ENCODE results near the gene DMPK.

The DMPK gene

DNA sequence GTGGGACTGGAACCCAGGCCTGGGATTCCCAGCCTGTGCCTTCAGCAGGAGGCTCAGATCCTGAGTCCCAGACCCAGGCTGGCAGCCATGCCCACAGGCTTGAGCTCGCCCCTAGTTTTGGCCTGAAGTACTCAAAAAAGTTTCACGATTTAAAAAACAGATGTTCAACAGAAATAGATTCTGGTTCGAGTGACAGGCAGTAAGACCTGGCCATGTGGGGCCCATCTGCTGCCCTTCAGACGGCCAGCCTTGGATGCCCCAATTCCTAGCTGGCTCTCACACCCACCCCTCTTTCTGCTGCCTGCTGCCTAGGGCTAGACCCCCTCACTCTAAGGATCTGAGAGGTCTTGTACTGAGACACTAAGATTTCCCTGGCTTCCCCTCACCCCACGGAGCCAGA is 2.8 kb upstream of the DMPK start:
- no peak for DNase-seq

GRCh38 chr19:45784096-45784495 is 1.8 kb upstream of the DMPK start:
- DNase-seq: no peak

DNA sequence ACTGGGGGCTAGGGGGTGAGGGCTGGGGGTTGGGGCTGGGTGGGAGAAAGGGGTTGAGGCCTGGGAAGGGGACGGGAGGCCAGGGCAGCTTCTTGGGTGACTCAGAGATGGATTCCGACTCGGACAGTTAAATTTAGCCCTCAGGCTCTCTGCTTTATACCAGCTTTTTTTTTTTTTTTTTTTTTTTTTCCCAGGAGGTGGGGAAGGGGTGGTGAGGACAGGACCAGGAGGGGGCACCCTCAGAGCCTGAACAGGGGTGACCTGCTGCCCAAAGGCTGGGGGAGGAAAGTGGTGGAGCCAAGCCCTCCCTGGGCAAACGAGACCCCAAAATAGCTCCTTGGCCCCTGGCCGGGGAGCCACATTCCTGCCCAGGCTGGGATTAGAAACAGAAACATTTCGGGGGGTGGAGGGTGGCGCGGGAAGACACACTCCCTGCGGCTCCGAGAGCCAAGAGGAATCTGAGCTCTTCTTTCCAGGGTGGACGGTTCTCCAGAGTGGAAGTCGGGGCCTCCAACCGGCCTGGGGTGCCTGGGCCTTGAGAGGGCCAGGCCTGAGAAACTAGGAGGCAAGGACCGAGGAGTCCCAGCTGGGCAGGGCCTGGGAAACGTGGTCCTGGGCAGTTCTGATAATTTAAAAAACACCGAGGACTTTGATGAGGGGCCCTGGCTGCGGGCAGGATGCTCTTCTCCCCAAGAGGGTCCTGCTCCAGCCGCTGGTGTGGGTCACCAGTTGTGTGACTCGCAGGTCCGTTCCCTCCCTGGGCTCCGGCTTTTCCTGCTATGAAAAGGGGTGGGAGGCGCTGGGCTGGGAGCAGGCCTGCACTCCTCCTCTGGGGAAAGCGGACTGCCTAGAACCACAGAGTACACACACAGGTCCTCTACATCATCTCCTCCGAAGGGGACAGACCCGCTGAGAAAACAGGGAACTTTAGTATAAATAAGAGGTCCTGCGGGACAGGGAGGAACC is 813 bp upstream of the DMPK start:
- DNase-seq: no peak

GRCh38 chr19:45781214-45782161 is 802 bp downstream of the DMPK start:
- DNase-seq: no peak

DNA sequence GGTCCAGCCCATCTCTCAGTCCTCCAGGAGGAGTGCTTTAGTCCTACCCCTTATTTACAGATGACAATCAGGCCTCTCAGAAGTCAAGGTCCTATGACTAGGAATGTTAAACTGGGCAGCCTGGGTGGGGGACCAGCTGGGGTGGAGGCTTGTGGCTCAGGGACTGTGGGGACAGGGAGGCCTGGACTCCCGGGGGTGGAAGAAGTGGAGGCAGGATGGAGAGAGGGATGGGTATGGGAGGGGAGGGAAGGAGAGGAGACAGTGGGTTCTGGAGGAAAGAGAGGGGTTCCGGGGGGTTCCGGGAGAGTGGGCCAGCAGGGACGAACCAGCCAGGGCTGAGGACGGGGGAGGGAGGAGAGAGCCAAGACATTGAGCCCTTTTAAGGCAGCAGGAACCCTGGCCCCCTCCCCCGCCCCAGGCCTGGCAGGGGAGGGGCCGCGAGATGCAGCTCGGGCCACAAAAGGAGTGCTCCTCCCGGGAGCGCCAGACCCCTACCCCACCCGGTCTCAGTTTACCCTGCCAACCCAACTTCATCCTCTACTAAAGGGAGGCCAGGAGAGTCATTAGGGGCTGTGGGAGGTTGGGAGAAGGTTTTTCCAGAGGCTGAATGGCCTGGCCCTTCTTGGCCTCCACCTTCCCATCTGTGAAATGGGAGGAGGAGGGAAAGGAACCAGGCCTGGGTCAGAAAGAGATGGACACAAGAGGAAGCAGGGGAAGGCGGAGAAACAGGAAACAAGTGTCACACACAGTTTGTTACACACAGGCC is 1.7 kb downstream of the DMPK start:
- DNase-seq: no peak

DNA sequence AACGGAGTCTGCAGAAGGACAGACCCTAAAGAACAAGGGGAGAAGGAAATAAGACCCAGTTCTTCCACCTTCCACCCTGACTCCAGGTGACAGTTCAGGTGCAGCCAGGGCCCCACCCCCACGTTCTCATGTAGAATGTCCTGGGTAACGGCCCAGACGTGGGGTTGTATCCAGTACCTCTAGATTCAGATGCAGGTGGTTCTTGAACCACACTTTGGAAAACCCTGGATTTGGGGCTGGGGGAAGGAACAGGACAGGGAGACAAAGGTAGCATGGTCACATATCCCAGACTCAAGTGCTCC is 2.2 kb downstream of the DMPK start:
- no peak for DNase-seq

- peak; percentile 90 to 97 for DNase-seq
These were observed 2.8 kb downstream of the DMPK start for GRCh38 chr19:45779231-45780145.

DNA sequence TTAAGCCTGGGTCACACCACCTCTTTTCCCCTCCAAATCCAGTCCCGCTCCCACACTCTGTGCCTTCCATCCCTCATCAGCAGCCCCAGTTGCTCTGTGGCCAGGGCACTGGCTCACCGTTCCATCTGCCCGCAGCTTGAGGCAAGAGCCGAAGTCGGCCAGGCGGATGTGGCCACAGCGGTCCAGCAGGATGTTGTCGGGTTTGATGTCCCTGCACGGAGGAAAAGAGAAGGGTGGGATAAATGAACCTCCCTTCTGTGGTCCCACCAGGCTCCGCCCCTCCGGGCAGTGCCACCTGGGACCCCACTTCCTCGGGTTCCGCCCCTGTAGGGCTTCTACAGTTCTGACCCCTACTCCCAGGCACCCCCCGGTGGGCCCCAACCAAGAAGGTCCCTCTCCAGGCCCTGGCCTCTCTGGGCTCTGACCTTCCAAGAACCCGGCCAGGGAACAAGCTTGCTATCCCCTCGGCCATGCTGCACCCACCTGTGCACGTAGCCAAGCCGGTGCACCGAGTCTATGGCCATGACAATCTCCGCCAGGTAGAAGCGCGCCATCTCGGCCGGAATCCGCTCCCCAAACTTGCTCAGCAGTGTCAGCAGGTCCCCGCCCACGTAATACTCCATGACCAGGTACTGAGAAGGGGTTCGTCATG is 4.2 kb downstream of the DMPK start:
- no peak for DNase-seq

GRCh38 chr19:45777395-45777961 is 4.8 kb downstream of the DMPK start:
- no peak for DNase-seq

GRCh38 chr19:45774765-45775164 is 7.5 kb downstream of the DMPK start:
- DNase-seq: no peak

GRCh38 chr19:45773384-45773783 is 8.9 kb downstream of the DMPK start:
- DNase-seq: no peak

DNA sequence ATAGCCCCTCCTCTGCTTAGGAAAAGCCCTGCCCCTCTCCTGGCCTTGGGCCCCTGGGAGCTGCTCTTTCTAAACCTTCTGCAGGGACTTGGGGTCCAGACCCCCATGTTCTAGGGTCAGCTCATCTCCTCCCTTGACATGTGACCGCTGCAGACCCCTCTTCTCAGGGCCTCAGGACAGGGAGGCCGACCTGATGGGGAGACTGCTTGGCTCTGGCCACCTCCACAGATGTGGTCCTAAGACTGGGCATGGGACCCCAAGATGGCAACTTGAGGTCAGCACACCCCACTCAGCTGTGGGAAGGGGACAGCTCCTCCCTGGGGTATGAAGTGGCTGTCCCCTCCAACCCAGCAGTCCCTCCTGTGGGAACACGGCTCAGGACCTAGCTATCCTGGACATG is 9.4 kb downstream of the DMPK start:
- DNase-seq: no peak

GRCh38 chr19:45772130-45772840 is 10.0 kb downstream of the DMPK start:
- DNase-seq: no peak

DNA sequence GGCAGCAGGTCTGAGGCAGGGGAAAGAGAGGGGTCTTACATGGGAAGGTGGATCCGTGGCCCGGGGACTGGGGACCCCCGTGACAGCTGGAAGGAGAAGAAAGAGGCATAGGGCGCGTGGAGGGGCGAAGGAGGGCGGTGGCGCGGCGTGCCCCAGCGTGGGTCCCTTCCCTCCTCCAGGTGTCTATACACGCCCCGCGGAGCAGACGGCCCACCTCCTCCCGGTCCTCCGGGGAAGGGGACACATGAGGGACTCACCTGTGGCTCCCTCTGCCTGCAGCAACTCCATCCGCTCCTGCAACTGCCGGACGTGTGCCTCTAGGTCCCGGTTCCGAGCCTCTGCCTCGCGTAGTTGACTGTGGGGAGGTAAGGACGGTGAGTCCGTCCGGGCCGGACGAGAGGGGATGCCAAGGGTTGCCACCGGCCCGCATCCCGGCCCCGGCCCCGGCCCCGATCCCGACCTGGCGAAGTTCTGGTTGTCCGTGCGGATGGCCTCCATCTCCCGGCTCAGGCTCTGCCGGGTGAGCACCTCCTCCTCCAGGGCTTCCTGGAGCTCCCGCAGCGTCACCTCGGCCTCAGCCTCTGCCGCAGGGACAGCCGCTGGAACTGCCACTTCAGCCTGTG is 10.9 kb downstream of the DMPK start:
- DNase-seq: no peak

DNA sequence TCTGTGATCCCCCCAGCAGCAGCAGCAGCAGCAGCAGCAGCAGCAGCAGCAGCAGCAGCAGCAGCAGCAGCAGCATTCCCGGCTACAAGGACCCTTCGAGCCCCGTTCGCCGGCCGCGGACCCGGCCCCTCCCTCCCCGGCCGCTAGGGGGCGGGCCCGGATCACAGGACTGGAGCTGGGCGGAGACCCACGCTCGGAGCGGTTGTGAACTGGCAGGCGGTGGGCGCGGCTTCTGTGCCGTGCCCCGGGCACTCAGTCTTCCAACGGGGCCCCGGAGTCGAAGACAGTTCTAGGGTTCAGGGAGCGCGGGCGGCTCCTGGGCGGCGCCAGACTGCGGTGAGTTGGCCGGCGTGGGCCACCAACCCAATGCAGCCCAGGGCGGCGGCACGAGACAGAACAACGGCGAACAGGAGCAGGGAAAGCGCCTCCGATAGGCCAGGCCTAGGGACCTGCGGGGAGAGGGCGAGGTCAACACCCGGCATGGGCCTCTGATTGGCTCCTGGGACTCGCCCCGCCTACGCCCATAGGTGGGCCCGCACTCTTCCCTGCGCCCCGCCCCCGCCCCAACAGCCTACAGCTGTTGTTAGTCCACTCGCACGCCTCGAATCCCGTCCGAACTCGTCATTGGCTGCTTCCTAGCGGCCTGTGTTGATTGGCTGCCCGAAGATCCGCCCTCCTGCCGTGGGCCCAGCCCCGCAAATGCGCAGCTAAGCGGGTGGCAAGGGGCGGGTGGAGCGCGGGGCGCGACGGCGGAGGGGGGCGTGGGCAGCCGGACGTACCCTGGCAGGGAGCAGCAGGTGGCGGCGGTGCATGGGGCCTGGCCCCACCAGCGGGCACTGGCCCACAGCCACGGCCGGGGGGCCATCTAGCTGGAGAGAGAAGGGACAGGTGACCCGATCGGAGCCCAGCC is 11.8 kb downstream of the DMPK start:
- DNase-seq: peak; percentile 89 to 91

- DNase-seq: peak in 1 of 2 donors; percentile 36
These were observed 12.5 kb downstream of the DMPK start for GRCh38 chr19:45769821-45770191.

- DNase-seq: peak; percentile 97 to 98
These were observed 13.1 kb downstream of the DMPK start, which contains the start of gene SIX5 for GRCh38 chr19:45768984-45769782. TSS of gene SIX5 (minus strand) at chr19:45769252. CDS start at chr19:45768844, 408 bp downstream.

DNA sequence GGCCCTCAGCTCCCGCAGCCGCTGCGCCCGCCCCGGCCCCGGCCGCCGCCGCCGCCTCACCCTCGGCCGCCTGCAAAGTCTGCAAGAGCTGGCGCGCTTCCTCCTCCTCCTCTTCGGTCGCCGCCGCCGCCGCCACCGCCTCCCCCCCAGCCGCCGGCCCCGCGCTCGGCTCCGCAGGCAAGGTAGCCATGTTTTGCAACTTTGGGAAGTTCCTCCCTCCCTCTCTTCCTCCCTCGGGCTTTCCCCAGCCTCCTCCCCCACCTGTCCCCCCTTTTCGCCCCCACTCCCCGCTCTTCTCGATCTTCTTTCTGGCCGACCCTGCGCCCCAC is 13.7 kb downstream of the DMPK start:
- peak; percentile 35 to 39 for DNase-seq

Data from stimulated activated CD4-positive, alpha-beta T cell treated with anti-CD3 and anti-CD28 coated beads, Interleukin-2, amount 100 ng/mL, for 48 hours (primary cell).